HepG2 (cell line): ENCODE results near the gene EPHX1. TPM values are rescaled to one million over a fixed set of nuclear protein-coding genes. Genes with fewer than 3 reads are reported as not detected.

Experiments
- ATAC-seq: fragments of 200-7000 bp; cut with Tn5 transposase; 3 replicates; pipeline ENCODE4 v1.9.1; 2020; ENCODE audit warnings: mild to moderate bottlenecking, moderate library complexity
- BruUV-seq: library from RNA; stranded (reverse); fragments of 400-500 nt; replicated peaks from 2 replicates; lab custom pipeline; 2021; lab: Mats Ljungman, UMichigan
- CTCF ChIA-PET: fragments of 300-600 bp; formaldehyde crosslinking; extraction: SDS; loops from one replicate; lab custom pipeline; 2021; ENCODE audit warnings: low total read pairs, inconsistent platforms, low intra/inter-chr PET ratio; lab: Yijun Ruan, JAX
- POLR2A ChIA-PET: fragments of 350-600 bp; sonication (Branson Sonifier 250); formaldehyde crosslinking; loops from one replicate; lab custom pipeline; 2020; ENCODE audit warnings: antibody characterized with exemption, inconsistent platforms; lab: Yijun Ruan, JAX
- DNase-seq: peaks from one replicate; pipeline ENCODE4 v3.0.0-alpha.2; 2015; ENCODE audit warnings: low spot score
- FAIRE-seq: peaks from 3 replicates; lab custom pipeline; 2011; peaks lifted over from hg19 to GRCh38; lab: Jason Lieb, UNC
- H2AFZ ChIP-seq: one replicate; pipeline ENCODE4 v1.6.1; 2011; ENCODE audit warnings: low read length, inconsistent platforms
- H3K27ac ChIP-seq: fragments of 300-600 bp; 3 replicates; pipeline ENCODE4 v1.8.0; 2011; ENCODE audit warnings: mixed run types, mild to moderate bottlenecking, mixed read lengths, low read length, inconsistent platforms; ENCODE audit not compliant: insufficient read depth; ENCODE audit errors: extremely low read length
- H3K27me3 ChIP-seq, 2 experiments: fragments of 200-600 bp in 1 of 2; 2 replicates in 1 of 2; 3 replicates in 1 of 2; pipeline versions ENCODE4 v1.6.0 to v1.8.0; 2011; ENCODE audit warnings: low read length in 2 of 2, mild to moderate bottlenecking in 2 of 2, moderate library complexity in 2 of 2, inconsistent platforms in 1 of 2; ENCODE audit not compliant: insufficient read depth in 2 of 2, control insufficient read depth in 1 of 2
- H3K36me3 ChIP-seq, 2 experiments: fragments of 200-600 bp in 1 of 2; replicated peaks in 1 of 2; 2 replicates in 1 of 2; 3 replicates in 1 of 2; pipeline versions ENCODE4 v1.5.1 to v1.8.0; 2011; ENCODE audit warnings: low read length in 2 of 2, inconsistent platforms in 1 of 2; ENCODE audit not compliant: insufficient read depth in 2 of 2, control insufficient read depth in 1 of 2
- H3K4me1 ChIP-seq: 2 replicates; pipeline ENCODE4 v1.5.1; 2012; ENCODE audit warnings: low read length, inconsistent platforms; ENCODE audit not compliant: insufficient read depth
- H3K4me2 ChIP-seq: 2 replicates; pipeline ENCODE4 v1.6.0; 2011; ENCODE audit warnings: low read depth, low read length, inconsistent platforms
- H3K4me3 ChIP-seq, 3 experiments: fragments of 200-600 bp in 1 of 3; sonication (generic), shearing (Covaris generic) in 1 of 3; replicated peaks in 1 of 3; 2 replicates each; pipeline ENCODE4 v1.5.1; 2011 to 2016; ENCODE audit warnings: low read length in 3 of 3, inconsistent platforms in 2 of 3, low read depth in 2 of 3, mild to moderate bottlenecking in 2 of 3, control low read depth in 1 of 3, mixed read lengths in 1 of 3; ENCODE audit not compliant: insufficient read depth in 1 of 3
- H3K79me2 ChIP-seq: one replicate; pipeline ENCODE4 v1.6.1; 2011; ENCODE audit warnings: low read length, inconsistent platforms; ENCODE audit not compliant: insufficient read depth
- H3K9ac ChIP-seq: 2 replicates; pipeline ENCODE4 v1.6.0; 2011; ENCODE audit warnings: mild to moderate bottlenecking, low read depth, low read length, inconsistent platforms; ENCODE audit not compliant: insufficient read depth
- H3K9me3 ChIP-seq: 2 replicates; pipeline ENCODE4 v1.5.1; 2012; ENCODE audit warnings: mild to moderate bottlenecking, low read length
- H4K20me1 ChIP-seq: 2 replicates; pipeline ENCODE4 v1.6.0; 2011; ENCODE audit warnings: inconsistent platforms, mild to moderate bottlenecking, low read length, moderate library complexity; ENCODE audit not compliant: insufficient read depth
- HNRNPUL1 ChIP-seq: fragments of 200-400 bp; formaldehyde crosslinking; IDR thresholded peaks from 2 replicates; pipeline ENCODE4 v1.6.1; 2017; ENCODE audit warnings: low read depth, mild to moderate bottlenecking, low read length, moderate library complexity
- NR1H2 ChIP-seq: sonication (generic); formaldehyde crosslinking; IDR thresholded peaks from 2 replicates; pipeline ENCODE4 v1.8.1; 2022; ENCODE audit warnings: low read depth, missing genetic modification reagents, borderline replicate concordance
- PAX8 ChIP-seq: sonication (generic); formaldehyde crosslinking; IDR thresholded peaks from 2 replicates; pipeline ENCODE4 v1.8.0; 2022; ENCODE audit warnings: mild to moderate bottlenecking, missing genetic modification reagents, borderline replicate concordance
- STAG1 ChIP-seq: sonication (generic); formaldehyde crosslinking; IDR thresholded peaks from 2 replicates; pipeline ENCODE4 v1.4.0; 2020; ENCODE audit warnings: missing genetic modification reagents
- WGBS: methylation state at CpG from one replicate; pipeline ENCODE4 v1.1.6; 2017; ENCODE audit warnings: low lambda C conversion rate; 5-methylcytosine and 5-hydroxymethylcytosine counted together
- in situ Hi-C: cut with HindIII; loops from 2 replicates; pipeline ENCODE4 v1.10.0; 2017; ENCODE audit warnings: low pct_unique_long_range_greater_than_20kb; ENCODE audit not compliant: extremely low pct_ligation_motif_present
- intact Hi-C: fragments of 100-400 bp; cut with micrococcal nuclease; formaldehyde crosslinking; loops from one replicate; pipeline ENCODE4 v1.10.0; 2022; ENCODE audit not compliant: unreplicated experiment
- polyA plus RNA-seq, 8 experiments: library from polyadenylated mRNA; depleted of rRNA in 3 of 8; stranded (reverse) in 7 of 8; unstranded in 1 of 8; fragments of >200 nt; fragmentation: Illumina TruSeq in 4 of 8; extraction: Trizol in 4 of 8; gene quantifications; 2 replicates each; pipeline versions ENCODE4 v1.2.1 to v1.2.3, GENCODE V29; 2011 to 2016; ENCODE audit warnings: low read depth in 4 of 8, missing spikeins in 1 of 8, mixed read lengths in 1 of 8; ENCODE audit not compliant: insufficient read depth in 1 of 8
- total RNA-seq, 5 experiments: library from RNA; depleted of rRNA; stranded (reverse); fragments of >200 nt; fragmentation: Illumina TruSeq; extraction: Trizol; gene quantifications; 2 replicates each; pipeline ENCODE4 v1.2.3, GENCODE V29; 2016; ENCODE audit warnings: low read depth in 1 of 5
- TF ChIP-seq, protein P1 (sequence below): sonication (generic); formaldehyde crosslinking; IDR thresholded peaks from 2 replicates; pipeline ENCODE4 v1.5.0; 2020; ENCODE audit warnings: mild to moderate bottlenecking, missing genetic modification reagents, moderate library complexity
- TF ChIP-seq, protein P2 (sequence below): sonication (generic); formaldehyde crosslinking; IDR thresholded peaks from 2 replicates; pipeline ENCODE4 v1.4.0; 2020; ENCODE audit warnings: missing genetic modification reagents
- TF ChIP-seq, protein P3 (sequence below): sonication (generic); formaldehyde crosslinking; IDR thresholded peaks from 2 replicates; pipeline ENCODE4 v1.4.0; 2020; ENCODE audit warnings: missing genetic modification reagents

The EPHX1 gene
- total and polyA plus RNA-seq, 2 of the 13 experiments (the other 11 are each of a cell fraction or from before 2014, with no cell fraction given), result 27.7 to 36.5 TPM

DNA sequence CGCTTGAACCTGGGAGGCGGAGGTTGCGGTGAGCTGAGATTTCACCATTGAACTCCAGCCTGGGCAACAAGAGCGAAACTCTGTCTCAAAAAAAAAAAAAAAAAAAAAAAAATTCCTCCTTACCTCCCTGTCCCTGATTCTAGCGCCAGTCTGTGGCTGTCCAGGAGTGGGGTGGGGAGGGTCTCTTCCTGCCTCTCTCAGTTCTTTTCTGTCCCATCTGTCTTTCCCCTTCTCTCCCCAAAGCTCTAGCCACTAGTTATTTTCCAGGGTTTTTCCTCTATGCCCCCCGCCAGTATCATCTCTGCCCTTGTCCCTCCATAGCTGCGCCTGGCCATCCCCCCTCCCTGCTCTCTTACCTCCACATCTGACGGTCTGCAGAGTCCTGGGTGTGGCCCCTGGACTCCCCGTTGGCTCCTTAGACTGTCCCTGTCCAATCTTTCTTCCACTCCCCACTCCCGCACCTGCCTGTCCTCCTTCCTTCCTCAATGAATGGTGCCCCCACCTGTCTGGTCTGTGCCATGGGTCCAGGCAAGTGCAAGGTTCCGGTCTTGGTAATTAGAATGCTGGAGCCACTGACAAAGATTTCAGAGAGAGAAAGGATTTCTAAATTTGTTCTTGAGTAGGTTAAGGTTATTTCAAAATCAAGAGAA, 73.8 kb downstream of the EPHX1 start:
- no peaks in the 10 kb centered on the region for H3K9me3 ChIP-seq
- no peak overlapping the region for H3K27ac ChIP-seq
- no peak for ATAC-seq
- peak overlapping the region; percentile 22; the same call in 1 of the 2 replicates for H3K9ac ChIP-seq
- H3K79me2 ChIP-seq, result peaks cover 30% of the 10 kb centered on the region
- POLR2A ChIA-PET, result interaction anchor here (1.4 to 4.6 kb wide), 7 partner anchors 10 to 178 kb away, joined by 3 to 42 read pairs (median 21); partner anchors contain the start of genes EPHX1, H3-3A, PYCR2 and SRP9
- BruUV-seq, result no TSS peak
- peaks cover 69% of the 10 kb centered on the region for H3K4me1 ChIP-seq
- CTCF ChIA-PET, result interaction anchor here (1.4 kb wide), 1 partner anchor 409 kb away, joined by 4 read pairs; no protein-coding TSS in a partner anchor
- peak overlapping the region; percentile 100 for H3K4me2 ChIP-seq
- H3K36me3 ChIP-seq, result no peaks in the 10 kb centered on the region
- H4K20me1 ChIP-seq, result 0 out of 2 replicates have a peak, but pooled peaks cover 8% of the 10 kb centered on the region
- no peaks in the 10 kb centered on the region; a peak in 1 of 5 replicates for H3K27me3 ChIP-seq
- no peak for FAIRE-seq
- peak overlapping the region; percentile 91 to 98 (median 93); a peak in 4 of 6 replicates for H3K4me3 ChIP-seq
- WGBS, result 20% methylated on average over 10 of the region's 11 CpGs
- TF ChIP-seq, protein P1, sequence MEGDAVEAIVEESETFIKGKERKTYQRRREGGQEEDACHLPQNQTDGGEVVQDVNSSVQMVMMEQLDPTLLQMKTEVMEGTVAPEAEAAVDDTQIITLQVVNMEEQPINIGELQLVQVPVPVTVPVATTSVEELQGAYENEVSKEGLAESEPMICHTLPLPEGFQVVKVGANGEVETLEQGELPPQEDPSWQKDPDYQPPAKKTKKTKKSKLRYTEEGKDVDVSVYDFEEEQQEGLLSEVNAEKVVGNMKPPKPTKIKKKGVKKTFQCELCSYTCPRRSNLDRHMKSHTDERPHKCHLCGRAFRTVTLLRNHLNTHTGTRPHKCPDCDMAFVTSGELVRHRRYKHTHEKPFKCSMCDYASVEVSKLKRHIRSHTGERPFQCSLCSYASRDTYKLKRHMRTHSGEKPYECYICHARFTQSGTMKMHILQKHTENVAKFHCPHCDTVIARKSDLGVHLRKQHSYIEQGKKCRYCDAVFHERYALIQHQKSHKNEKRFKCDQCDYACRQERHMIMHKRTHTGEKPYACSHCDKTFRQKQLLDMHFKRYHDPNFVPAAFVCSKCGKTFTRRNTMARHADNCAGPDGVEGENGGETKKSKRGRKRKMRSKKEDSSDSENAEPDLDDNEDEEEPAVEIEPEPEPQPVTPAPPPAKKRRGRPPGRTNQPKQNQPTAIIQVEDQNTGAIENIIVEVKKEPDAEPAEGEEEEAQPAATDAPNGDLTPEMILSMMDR (CRISPR knock-in tag), result peak; percentile 46
- TF ChIP-seq, protein P2, sequence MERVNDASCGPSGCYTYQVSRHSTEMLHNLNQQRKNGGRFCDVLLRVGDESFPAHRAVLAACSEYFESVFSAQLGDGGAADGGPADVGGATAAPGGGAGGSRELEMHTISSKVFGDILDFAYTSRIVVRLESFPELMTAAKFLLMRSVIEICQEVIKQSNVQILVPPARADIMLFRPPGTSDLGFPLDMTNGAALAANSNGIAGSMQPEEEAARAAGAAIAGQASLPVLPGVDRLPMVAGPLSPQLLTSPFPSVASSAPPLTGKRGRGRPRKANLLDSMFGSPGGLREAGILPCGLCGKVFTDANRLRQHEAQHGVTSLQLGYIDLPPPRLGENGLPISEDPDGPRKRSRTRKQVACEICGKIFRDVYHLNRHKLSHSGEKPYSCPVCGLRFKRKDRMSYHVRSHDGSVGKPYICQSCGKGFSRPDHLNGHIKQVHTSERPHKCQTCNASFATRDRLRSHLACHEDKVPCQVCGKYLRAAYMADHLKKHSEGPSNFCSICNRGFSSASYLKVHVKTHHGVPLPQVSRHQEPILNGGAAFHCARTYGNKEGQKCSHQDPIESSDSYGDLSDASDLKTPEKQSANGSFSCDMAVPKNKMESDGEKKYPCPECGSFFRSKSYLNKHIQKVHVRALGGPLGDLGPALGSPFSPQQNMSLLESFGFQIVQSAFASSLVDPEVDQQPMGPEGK (CRISPR knock-in tag), result peak; percentile 49; the same call in 1 of the 2 replicates
- TF ChIP-seq STAG1 (CRISPR knock-in tag) (peak; percentile 35; the same call in 1 of the 2 replicates), PAX8 (CRISPR knock-in tag) (no peak), NR1H2 (CRISPR knock-in tag) (no peak), HNRNPUL1 (no peak)
- TF ChIP-seq, protein P3, sequence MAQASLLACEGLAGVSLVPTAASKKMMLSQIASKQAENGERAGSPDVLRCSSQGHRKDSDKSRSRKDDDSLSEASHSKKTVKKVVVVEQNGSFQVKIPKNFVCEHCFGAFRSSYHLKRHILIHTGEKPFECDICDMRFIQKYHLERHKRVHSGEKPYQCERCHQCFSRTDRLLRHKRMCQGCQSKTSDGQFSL, result 0 out of 2 replicates have a peak, but pooled peaks have one; percentile 28
- no peak for DNase-seq
- intact Hi-C loops, result loop anchor here (2.0 to 10.0 kb wide), 3 partner anchors 39 to 91 kb away; partner anchors contain the start of gene PYCR2
- no peak overlapping the region for H2AFZ ChIP-seq
- in situ Hi-C loops, result no loop called here
